Uterus (tissue), 4 donors: ENCODE data around the gene RGS7. TPM values are rescaled to one million over a fixed set of nuclear protein-coding genes. Genes with fewer than 3 reads are reported as not detected.

Experiments
- DNase-seq, 2 donors: peaks; one replicate each; pipeline ENCODE4 v3.0.0-alpha.2; 2019 to 2020
- H3K27ac ChIP-seq, 2 donors: fragments of 200-600 bp; sonication (generic); 1 replicate in 1 of 2; 2 replicates in 1 of 2; pipeline ENCODE4 v1.5.1; 2016 to 2018
- H3K27me3 ChIP-seq, 2 donors: fragments of 200-600 bp; sonication (generic); one replicate each; pipeline ENCODE4 v1.5.1; 2018 to 2019; ENCODE audit warnings: control low read depth in 1 of 2
- H3K36me3 ChIP-seq, 2 donors: fragments of 200-600 bp; sonication (generic); one replicate each; pipeline ENCODE4 v1.5.1; 2019; ENCODE audit warnings: control low read depth in 1 of 2
- H3K4me1 ChIP-seq, 2 donors: fragments of 200-600 bp; sonication (generic); one replicate each; pipeline ENCODE4 v1.5.1; 2018 to 2019; ENCODE audit warnings: control low read depth in 1 of 2
- H3K4me3 ChIP-seq, 2 donors: fragments of 200-600 bp; sonication (generic); 1 replicate in 1 of 2; 2 replicates in 1 of 2; pipeline ENCODE4 v1.5.1; 2018 to 2019; ENCODE audit warnings: mild to moderate bottlenecking in 1 of 2
- H3K9me3 ChIP-seq, 2 donors: fragments of 200-600 bp; sonication (generic); one replicate each; pipeline ENCODE4 v1.5.1; 2019; ENCODE audit warnings: control low read depth in 1 of 2
- POLR2A ChIP-seq, 2 donors: fragments of 450-650 bp; IDR thresholded peaks; one replicate each; pipeline ENCODE4 v1.6.1; 2016; ENCODE audit warnings: antibody characterized with exemption in 2 of 2, mild to moderate bottlenecking in 1 of 2, moderate library complexity in 1 of 2
- intact Hi-C: fragments of 100-400 bp; cut with DNase I; formaldehyde crosslinking; loops from one replicate; pipeline ENCODE4 v1.15.1; 2023; ENCODE audit warnings: low total_unique reads
- total RNA-seq, 4 donors: library from RNA; depleted of rRNA in 3 of 4; stranded (reverse); fragments of >200 nt in 3 of 4; gene quantifications; one replicate each; pipeline versions ENCODE4 v1.1.0 to v1.2.4, GENCODE V29; 2014 to 2023
- TF ChIP-seq, protein P1 (sequence below), 4 experiments: fragments of 200-600 bp in 2 of 4; fragments of 450-650 bp in 2 of 4; sonication (generic) in 2 of 4; IDR thresholded peaks; one replicate each; pipeline ENCODE4 v1.5.1; 2016 to 2019; ENCODE audit warnings: antibody characterized with exemption in 4 of 4, mild to moderate bottlenecking in 2 of 4, moderate library complexity in 1 of 4
- donor health status: DM: yes; HTN: yes; CAD: no.

The RGS7 gene
- total RNA-seq, 4 donors from 2014 or later: 0.62 TPM; not detected in 3

DNA sequence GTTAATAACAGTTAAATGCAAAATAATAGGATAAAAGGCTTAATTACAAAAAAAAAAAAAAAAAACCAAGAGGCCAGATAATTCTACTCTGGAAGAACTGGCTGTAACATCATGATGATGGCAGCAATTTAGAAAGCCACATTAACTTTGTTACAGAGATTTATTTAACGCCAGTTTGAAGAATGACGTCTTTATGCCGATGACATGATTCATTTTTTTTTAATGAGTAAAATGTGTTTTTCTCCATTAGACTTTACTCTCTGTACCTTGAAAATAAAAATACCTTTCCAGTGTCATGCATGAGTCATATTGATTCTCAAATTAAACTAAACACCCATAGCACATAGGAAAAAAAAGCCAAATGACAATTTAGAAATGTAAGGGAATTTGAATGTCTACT lies 226.1 kb downstream of the RGS7 start:
- intact Hi-C loops: no loop called here
- H3K4me3 ChIP-seq: no peak overlapping the region

DNA sequence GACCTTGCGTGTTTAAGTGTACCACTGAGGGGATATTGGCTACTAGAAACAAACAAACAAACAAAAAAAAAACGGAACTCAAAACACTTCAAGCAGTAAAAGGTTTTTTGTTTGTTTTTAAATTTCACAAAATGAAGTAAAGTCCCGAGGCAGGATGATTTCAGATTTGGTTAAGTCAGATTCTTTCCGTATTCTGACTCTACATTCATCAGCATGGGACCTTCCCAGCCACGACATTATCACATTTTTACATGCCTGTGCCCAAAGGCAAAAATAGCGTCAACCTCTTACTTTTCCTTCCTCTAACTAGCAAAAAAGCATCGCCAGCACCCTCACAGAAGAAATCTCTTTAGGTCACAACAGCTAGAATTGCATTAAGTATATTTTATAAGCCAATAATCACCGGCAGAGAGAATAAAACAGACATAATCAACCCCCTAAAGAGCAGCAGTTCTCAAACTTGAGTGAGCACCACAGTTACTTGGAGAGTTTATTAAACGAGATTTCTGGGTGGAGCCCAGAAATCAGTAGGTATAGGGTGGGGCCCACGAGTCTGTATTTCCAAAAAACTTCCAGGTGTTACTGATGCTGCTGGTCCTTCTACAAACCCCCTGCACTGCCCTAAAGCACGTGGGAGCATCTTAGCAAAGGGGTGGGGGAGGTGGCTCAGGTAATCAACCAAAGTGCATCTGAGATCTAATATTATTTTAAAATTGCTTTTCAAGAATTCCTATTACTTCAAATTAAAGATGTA lies 227.6 kb downstream of the RGS7 start:
- no peak for DNase-seq
- no peaks in the 10 kb centered on the region for H3K4me1 ChIP-seq
- no peaks in the 10 kb centered on the region for H3K36me3 ChIP-seq
- no peak for TF ChIP-seq POLR2A (IDR thresholded peaks at IDR 0.05)
- TF ChIP-seq, protein P1, sequence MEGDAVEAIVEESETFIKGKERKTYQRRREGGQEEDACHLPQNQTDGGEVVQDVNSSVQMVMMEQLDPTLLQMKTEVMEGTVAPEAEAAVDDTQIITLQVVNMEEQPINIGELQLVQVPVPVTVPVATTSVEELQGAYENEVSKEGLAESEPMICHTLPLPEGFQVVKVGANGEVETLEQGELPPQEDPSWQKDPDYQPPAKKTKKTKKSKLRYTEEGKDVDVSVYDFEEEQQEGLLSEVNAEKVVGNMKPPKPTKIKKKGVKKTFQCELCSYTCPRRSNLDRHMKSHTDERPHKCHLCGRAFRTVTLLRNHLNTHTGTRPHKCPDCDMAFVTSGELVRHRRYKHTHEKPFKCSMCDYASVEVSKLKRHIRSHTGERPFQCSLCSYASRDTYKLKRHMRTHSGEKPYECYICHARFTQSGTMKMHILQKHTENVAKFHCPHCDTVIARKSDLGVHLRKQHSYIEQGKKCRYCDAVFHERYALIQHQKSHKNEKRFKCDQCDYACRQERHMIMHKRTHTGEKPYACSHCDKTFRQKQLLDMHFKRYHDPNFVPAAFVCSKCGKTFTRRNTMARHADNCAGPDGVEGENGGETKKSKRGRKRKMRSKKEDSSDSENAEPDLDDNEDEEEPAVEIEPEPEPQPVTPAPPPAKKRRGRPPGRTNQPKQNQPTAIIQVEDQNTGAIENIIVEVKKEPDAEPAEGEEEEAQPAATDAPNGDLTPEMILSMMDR (IDR thresholded peaks at IDR 0.05): no peak
- H3K27ac ChIP-seq: no peak overlapping the region
- intact Hi-C loops: no loop called here
- no peak overlapping the region for H3K4me3 ChIP-seq
- no peaks in the 10 kb centered on the region for H3K9me3 ChIP-seq
- no peaks in the 10 kb centered on the region for H3K27me3 ChIP-seq

More for the DNA sequence above, 226.1 kb downstream of the RGS7 start:
- Histone ChIP-seq H3K9me3 (no peaks in the 10 kb centered on the region), H3K27ac (no peak overlapping the region), H3K4me1 (no peaks in the 10 kb centered on the region), H3K36me3 (no peaks in the 10 kb centered on the region), H3K27me3 (no peaks in the 10 kb centered on the region)
- TF ChIP-seq, protein P1 (IDR thresholded peaks at IDR 0.05): no peak
- no peak for TF ChIP-seq POLR2A (IDR thresholded peaks at IDR 0.05)
- no peak for DNase-seq

DNA sequence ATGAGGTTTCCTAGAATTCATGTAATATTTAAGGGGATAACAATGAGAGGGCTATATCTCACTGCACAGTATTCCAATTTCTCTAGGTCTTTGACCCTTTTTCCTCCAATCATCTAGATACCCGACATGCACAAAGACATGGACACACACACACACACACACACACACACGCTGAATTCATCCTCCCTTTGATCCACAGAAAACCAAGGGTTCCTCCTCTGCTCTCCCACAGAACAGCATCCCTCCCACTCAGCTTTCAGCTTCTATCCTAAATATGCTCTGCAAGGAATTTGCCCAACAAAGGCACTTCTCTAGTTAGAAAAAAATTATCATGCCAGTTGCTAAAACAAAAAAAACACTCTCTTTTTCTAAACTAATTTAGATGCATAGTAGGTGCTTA lies 231.7 kb downstream of the RGS7 start:
- Histone ChIP-seq H3K36me3 (no peaks in the 10 kb centered on the region), H3K27ac (no peak overlapping the region), H3K4me1 (no peaks in the 10 kb centered on the region), H3K27me3 (no peaks in the 10 kb centered on the region), H3K4me3 (no peak overlapping the region), H3K9me3 (no peaks in the 10 kb centered on the region)
- TF ChIP-seq POLR2A (IDR thresholded peaks at IDR 0.05): no peak
- no peak for DNase-seq
- intact Hi-C loops: no loop called here

DNA sequence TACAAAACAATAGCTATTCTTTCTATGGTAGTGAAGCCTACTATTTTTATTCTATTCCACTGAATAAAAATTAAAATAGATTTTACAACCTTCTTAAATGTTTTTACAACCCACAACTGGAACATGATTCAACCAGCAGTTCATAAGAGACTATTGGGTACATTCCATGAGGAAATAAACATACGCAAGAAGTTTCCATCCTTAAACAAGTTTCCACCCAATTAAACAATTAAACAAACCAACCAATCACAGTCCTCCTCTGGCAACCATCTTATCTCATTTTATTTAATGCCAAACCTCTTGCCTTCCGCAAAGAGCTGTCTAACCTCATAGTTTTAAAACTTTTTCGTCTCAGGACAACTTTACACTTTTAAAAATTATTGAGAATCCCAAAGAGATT lies 239.0 kb downstream of the RGS7 start:
- intact Hi-C loops: no loop called here
- TF ChIP-seq, protein P1 (IDR thresholded peaks at IDR 0.05): no peak
- TF ChIP-seq POLR2A (IDR thresholded peaks at IDR 0.05): no peak
- no peak for DNase-seq
- Histone ChIP-seq H3K27ac (no peak overlapping the region), H3K4me1 (no peaks in the 10 kb centered on the region), H3K4me3 (no peak overlapping the region), H3K27me3 (no peaks in the 10 kb centered on the region), H3K36me3 (no peaks in the 10 kb centered on the region), H3K9me3 (no peaks in the 10 kb centered on the region)

DNA sequence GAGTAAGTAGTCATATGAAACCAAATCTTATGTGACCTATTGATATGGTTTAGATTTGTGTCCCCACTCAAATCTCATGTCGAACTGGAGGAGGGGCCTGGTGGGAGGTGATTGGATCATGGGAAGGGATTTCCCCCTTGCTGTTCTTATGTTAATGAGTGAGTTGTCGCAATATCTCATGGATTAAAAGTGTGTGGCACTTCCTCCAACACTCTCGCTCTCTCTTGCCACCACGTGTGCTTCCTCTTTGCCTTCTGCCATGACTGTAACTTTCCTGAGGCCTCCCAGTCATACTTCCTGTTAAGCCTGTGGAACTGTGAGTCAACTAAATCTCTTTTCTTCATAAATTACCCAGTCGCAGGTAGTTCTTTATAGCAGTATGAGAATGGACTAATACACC lies 241.2 kb downstream of the RGS7 start:
- Histone ChIP-seq H3K27ac (no peak overlapping the region), H3K4me3 (no peak overlapping the region), H3K36me3 (no peaks in the 10 kb centered on the region), H3K9me3 (no peaks in the 10 kb centered on the region), H3K27me3 (no peaks in the 10 kb centered on the region), H3K4me1 (no peaks in the 10 kb centered on the region)
- no peak for TF ChIP-seq POLR2A (IDR thresholded peaks at IDR 0.05)
- TF ChIP-seq, protein P1 (IDR thresholded peaks at IDR 0.05): no peak
- intact Hi-C loops: no loop called here
- DNase-seq: no peak
